Calu3 (cell line): ENCODE data around the gene DPF3. TPM values are rescaled to one million over a fixed set of nuclear protein-coding genes. Genes with fewer than 3 reads are reported as not detected.

Source experiments
- BruUV-seq: library from RNA; stranded (reverse); fragments of 400-500 nt; replicated peaks from 2 replicates; lab custom pipeline; 2021; lab: Mats Ljungman, UMichigan
- CTCF ChIA-PET: fragments of 300-600 bp; sonication (Branson Sonifier 250); formaldehyde crosslinking; loops from one replicate; lab custom pipeline; 2022; ENCODE audit warnings: antibody characterized with exemption; lab: Charles Lee
- DNase-seq: peaks from one replicate; pipeline ENCODE4 v3.0.0; 2022
- H3K27ac Mint-ChIP-seq: one replicate; pipeline ENCODE4 v1.8.0; 2022; ENCODE audit warnings: mixed read lengths; ENCODE audit not compliant: unreplicated experiment
- H3K27me3 Mint-ChIP-seq: one replicate; pipeline ENCODE4 v1.8.0; 2022; ENCODE audit warnings: mixed read lengths; ENCODE audit not compliant: unreplicated experiment
- H3K36me3 Mint-ChIP-seq: one replicate; pipeline ENCODE4 v1.8.0; 2022; ENCODE audit warnings: mild to moderate bottlenecking, moderate library complexity, mixed read lengths; ENCODE audit not compliant: insufficient read depth, unreplicated experiment
- H3K4me1 Mint-ChIP-seq: one replicate; pipeline ENCODE4 v1.8.0; 2022; ENCODE audit warnings: mild to moderate bottlenecking, low read depth, mixed read lengths; ENCODE audit not compliant: unreplicated experiment
- H3K4me3 Mint-ChIP-seq: one replicate; pipeline ENCODE4 v1.8.0; 2022; ENCODE audit warnings: mild to moderate bottlenecking, low read depth, moderate library complexity, mixed read lengths; ENCODE audit not compliant: unreplicated experiment
- H3K9me3 Mint-ChIP-seq: one replicate; pipeline ENCODE4 v1.8.0; 2022; ENCODE audit warnings: low read depth, mixed read lengths; ENCODE audit not compliant: unreplicated experiment
- CTCF ChIP-seq: fragments of 200-600 bp; IDR thresholded peaks from one replicate; pipeline ENCODE4 v1.8.0; 2022; ENCODE audit warnings: antibody characterized with exemption; ENCODE audit not compliant: unreplicated experiment
- intact Hi-C: fragments of 100-400 bp; cut with micrococcal nuclease; formaldehyde crosslinking; loops from one replicate; pipeline ENCODE4 v1.10.0; 2022; ENCODE audit not compliant: unreplicated experiment
- total RNA-seq: library from RNA; stranded (reverse); gene quantifications from 2 replicates; pipeline ENCODE4 v1.2.3, GENCODE V29; 2022

The DPF3 gene
- total RNA-seq, 1 experiment from 2014 or later = 9.6 TPM

DNA sequence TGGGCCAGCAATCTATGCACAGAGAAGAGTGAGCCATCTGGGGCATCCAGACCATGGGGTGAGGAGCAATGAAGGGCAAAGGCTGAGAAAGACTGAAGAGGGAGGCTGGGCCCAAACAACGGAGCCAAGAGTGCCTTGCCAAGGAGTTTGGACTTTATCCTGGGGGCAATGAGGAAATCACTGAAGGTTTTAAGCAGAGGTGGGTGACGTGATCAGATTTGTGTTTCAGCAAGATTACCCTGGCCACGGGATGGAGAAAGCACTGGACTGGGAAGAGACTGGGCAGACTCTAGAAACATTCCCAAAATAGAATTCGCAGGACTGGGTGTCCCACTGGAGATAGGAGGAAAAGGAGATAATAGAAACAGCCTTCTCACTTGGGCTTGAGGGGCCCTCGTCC is 65.3 kb downstream of the DPF3 start:
- H3K4me3 Mint-ChIP-seq = no peak overlapping the region
- H3K9me3 Mint-ChIP-seq = peaks cover 3% of the 10 kb centered on the region
- no peaks in the 10 kb centered on the region for H3K36me3 Mint-ChIP-seq
- no peak overlapping the region for H3K27ac Mint-ChIP-seq
- intact Hi-C loops = no loop called here
- BruUV-seq = no TSS peak
- H3K27me3 Mint-ChIP-seq = peaks cover 33% of the 10 kb centered on the region
- DNase-seq = no peak
- no peak for TF ChIP-seq CTCF
- no peaks in the 10 kb centered on the region for H3K4me1 Mint-ChIP-seq
- CTCF ChIA-PET = no interaction called here

GRCh38 chr14:72826039-72826438 is 67.9 kb downstream of the DPF3 start:
- TF ChIP-seq CTCF = no peak
- H3K27me3 Mint-ChIP-seq = peaks cover 22% of the 10 kb centered on the region
- no TSS peak for BruUV-seq
- H3K9me3 Mint-ChIP-seq = no peaks in the 10 kb centered on the region
- no peak overlapping the region for H3K27ac Mint-ChIP-seq
- no peaks in the 10 kb centered on the region for H3K36me3 Mint-ChIP-seq
- CTCF ChIA-PET = no interaction called here
- DNase-seq = no peak
- intact Hi-C loops = no loop called here
- H3K4me1 Mint-ChIP-seq = no peaks in the 10 kb centered on the region
- no peak overlapping the region for H3K4me3 Mint-ChIP-seq

DNA sequence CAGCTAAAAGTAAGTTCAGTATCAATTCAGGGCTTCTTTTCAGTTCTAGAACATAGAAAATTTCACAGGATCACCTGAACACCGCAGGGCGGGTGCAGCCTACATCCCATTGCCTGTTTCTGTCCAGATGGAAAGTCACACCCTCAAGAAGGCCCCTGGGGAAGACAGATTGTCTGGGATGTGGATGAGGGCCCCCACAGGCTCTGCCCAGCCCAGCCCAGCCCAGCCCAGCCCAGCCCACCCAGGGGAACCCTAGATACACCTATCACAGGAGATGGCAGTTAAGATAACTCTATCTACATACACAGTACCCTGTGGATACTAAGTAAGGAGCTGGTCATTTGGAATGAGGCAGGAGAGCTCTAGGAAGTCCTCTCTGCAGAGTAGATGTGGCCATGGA is 68.4 kb downstream of the DPF3 start:
- TF ChIP-seq CTCF = no peak
- CTCF ChIA-PET = no interaction called here
- Mint-ChIP-seq H3K36me3 (no peaks in the 10 kb centered on the region), H3K27ac (no peak overlapping the region), H3K4me1 (no peaks in the 10 kb centered on the region), H3K9me3 (no peaks in the 10 kb centered on the region), H3K27me3 (peaks cover 16% of the 10 kb centered on the region), H3K4me3 (no peak overlapping the region)
- no TSS peak for BruUV-seq
- no peak for DNase-seq
- intact Hi-C loops = no loop called here

- CTCF ChIA-PET = interaction anchor here (0.7 kb wide), 1 partner anchor 135 kb away, joined by 6 read pairs; no protein-coding TSS in a partner anchor
- H3K4me3 Mint-ChIP-seq = no peak overlapping the region
- no peaks in the 10 kb centered on the region for H3K4me1 Mint-ChIP-seq
- intact Hi-C loops = no loop called here
- no peak overlapping the region for H3K27ac Mint-ChIP-seq
- no TSS peak for BruUV-seq
- no peaks in the 10 kb centered on the region for H3K36me3 Mint-ChIP-seq
- TF ChIP-seq CTCF = no peak
- peaks cover 13% of the 10 kb centered on the region for H3K27me3 Mint-ChIP-seq
- H3K9me3 Mint-ChIP-seq = no peaks in the 10 kb centered on the region
- DNase-seq = no peak
Observed at GRCh38 chr14:72824051-72824450, 69.8 kb downstream of the DPF3 start.
